Kidney tubule cell (primary cell): ENCODE measurements around the gene STK32B.
A peak's percentile ranks its signal among the peaks of the same experiment; 100 is the strongest.
"Not testable (repeated sequence)": the region's sequence is repeated elsewhere in the genome, so short reads cannot be mapped to it uniquely, and the experiment has no call there.

Source experiments
- DNase-seq: peaks from one replicate; pipeline ENCODE4 v3.0.0-alpha.2; 2018; ENCODE audit warnings: low spot score

The STK32B gene

DNA sequence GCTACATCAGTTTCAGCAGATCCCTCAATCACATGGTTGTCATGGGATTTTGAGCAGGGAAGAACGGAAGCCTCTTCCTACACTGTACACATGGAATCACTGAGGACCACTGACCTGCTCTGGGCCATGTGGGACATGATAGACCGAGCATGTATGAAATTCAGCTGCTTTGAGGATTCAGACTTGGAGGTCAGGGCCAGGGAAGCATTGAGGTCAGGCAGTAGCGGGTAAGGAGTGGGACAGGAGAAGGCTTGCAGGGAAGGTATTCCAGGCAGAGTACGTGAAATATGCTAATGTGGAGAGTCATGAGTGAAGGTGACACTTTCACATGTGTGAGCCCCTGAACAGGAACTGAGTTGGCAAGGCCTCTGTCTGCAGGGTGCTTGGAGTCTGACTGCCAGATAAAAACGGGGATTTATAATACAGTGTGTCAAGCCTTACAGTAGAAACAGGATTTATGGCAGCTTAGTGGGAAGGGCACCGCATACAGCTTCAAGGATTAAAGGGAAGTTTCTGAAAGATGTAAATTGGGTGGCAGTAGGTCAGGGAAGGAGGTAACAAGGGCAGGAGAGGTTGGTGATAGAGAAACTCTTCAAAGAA, 111.7 kb downstream of the STK32B start:
- no peak for DNase-seq

DNA sequence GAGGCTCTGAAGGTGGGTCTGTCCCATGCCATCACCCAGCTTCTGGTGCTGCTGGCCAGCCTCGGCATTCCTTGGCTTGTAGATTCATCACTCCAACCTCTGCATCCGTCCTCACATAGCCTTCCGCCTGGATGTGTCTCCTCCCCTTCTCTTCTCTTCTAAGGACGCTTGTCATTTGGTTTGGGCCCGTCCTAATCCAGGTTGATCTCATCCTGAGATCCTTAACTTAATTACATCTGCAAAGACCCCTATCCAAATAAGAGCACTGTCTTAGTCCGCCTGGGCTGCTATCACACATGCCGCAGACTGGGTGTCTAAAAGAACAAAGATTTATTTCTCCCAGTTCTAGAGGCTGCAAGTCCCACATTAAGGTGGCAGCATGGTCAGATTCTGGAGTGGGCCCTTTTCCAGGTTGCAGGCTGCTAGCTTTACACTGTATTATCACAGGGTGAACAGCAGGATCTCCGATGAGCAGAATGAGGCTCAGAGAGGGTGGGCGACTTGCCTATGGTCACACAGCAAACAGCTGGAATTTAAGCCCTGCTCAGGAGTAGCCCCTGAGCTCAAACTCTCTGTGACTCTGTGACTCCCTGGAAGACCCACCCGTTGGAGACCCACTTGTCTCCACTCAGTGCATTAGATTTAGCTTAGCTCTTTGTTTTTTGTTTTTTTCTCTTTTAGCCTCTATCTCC, 113.1 kb downstream of the STK32B start:
- no peak for DNase-seq

DNA sequence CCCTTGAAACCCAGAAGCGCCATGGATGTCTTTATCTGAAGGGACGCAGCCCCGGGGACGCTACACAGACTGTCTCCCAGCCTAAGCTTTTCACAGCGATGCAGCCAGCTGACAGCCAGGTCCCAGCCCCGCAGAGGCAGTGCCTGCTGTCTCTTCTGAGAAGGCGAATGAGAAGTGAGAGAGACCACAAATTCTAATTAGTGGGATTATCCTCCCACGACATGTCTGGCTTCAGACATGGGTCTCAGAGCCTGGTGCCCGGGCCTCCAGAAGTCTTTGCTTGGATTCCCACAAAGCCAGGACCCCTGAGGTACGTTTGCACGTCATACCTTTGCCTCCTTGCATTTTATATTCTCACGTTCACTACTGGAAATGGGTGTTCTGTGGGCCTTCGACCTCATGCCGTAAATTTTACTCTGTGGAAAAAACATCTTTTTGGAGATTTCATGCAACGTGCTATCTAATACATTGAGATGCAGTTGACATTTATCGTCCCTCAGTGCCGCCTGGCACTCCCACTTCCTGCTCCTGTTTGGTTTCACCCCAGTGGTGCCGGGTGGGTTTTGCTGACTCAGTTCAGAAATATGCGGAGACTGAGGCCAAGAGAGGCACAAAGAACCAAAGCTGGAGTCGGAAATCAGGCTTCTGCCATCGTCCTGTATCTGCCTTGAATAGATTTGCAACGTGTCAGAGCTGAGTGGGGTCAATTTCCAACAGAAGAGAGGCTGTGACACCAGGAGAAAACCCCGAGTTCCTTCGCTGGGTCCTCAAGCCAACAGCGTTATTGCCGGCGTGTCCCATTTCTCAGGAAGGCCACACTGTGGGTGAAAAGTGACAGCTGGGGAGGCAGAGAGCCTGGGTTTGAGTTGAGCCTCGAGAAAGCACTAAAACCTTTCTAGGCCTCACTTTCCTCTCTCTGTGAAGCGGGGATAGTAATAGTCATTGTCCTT, 114.4 kb downstream of the STK32B start:
- DNase-seq = peak; percentile 84

DNA sequence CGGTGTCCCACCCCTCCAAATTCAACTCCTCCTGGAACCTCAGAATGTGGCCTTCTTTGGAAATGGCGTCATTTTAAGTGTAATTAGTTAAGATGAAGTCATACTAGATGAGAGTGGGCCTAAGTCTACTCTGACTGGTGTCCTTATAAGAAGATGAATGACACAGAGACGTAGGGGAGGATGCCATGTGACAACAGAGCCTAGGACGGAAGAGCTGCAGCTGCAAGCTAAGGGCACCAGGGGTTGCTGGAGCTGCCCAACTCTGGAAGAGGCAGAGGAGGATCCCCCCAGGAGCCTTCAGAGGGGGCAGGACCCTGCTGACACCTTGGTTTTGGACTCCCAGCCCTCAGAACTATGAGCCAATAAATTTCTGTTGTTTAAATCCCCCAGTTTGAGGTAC, 115.1 kb downstream of the STK32B start:
- no peak for DNase-seq

DNA sequence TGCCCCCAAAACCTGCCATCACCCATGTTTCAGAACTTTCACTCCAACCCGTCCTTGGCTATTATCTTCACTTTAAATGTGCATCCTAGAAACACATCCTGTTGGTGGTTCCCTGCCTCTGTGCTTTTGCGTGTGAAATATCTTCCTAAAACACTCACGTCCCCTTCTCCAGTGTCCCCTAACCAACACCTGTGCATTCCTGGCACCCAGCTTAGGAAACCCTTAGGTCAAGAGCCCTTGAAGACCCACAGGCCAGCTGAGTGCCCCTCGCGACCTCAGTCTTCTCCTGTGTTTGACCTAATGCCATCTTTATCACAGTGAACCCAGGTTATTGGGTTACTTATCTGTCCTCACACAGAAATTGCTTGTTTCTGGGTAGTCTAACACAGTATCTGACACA, 117.6 kb downstream of the STK32B start:
- no peak for DNase-seq

DNA sequence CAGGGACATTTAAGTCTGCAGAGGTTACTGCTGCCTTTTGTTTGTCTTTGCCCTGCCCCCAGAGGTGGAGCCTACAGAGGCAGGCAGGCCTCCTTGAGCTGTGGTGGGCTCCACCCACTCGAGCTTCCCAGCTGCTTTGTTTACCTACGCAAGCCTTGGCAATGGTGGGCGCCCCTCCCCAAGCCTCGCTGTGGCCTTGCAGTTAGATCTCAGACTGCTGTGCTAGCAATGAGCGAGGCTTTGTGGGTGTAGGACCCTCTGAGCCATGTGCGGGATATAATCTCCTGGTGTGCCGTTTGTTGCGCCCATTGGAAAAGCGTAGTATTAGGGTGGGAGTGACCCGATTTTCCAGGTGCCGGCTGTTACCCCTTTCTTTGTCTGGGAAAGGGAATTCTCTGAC, 124.6 kb downstream of the STK32B start:
- not testable (repeated sequence) for DNase-seq

DNA sequence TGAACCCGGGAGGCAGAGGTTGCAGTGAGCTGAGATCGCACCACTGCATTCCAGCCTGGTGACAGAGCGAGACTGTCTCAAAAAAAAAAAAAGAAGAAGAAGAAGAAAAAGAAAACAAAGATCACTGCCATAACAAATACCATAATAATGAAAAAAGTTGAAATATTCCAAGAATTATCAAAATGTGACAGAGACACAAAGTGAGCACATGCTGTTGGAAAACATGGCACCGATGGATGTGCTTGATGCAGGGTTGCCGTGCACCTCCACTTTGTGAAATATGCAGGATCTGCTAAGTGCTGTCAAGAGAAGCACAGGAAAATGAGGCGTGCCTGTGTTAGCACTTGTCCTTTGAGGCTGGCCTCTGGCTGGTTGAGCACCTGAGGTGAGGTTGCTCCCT, 133.3 kb downstream of the STK32B start:
- no peak for DNase-seq

DNA sequence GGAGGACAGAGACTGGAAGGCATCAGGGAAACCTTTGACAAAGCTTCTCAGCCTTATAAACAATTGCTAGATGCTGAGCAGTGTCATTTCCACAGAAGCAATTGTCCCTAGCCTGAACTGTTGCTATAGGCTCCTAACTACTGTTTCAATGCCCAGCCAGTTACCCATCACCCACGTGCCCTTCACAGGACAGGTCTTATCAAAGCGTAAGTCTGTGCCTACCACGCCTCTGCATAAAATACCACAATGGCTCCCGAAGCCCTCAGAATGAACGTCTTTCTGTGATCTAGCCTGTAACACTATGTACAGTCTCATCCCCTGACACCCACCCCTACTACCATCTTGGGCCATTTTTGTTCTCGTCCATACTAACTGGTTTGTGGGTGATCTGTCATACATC, 134.3 kb downstream of the STK32B start:
- DNase-seq = no peak

DNA sequence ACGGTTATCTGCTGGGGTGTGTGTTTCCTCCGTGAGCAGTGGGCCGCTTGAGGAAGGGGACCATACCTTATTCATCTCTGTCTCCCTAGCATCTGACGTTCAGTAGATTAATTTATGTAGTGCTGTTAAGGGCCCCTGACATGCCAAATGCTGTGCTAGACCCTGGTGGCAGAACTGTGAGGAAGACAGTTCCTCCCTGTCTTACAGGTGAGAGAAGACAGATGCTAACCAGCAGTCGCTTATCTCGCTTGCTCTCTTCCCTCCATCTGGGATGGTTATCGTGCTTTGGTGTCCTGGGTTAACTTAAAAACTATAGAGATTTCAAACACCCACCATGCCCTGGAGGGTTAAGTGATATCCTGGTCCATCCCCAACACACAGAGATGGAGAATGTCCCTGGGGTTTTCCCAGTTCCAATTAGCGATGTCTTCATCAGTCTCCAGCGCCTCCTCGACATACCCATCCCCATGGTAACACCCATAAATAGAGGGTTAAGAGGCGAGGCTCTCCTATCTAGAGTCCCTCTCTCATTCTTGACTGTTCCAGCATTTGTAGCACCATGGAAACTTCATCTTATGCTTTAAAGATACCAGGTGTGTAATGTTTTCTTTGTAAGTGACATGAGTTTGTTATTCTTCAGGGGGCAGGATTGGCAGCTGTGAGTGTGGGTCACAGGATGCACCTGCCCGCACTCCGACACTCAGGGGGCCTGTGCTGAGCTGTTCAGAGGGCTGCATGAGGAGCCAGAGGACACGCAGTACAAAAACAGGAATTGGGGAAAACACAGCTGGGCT, 135.2 kb downstream of the STK32B start:
- no peak for DNase-seq

DNA sequence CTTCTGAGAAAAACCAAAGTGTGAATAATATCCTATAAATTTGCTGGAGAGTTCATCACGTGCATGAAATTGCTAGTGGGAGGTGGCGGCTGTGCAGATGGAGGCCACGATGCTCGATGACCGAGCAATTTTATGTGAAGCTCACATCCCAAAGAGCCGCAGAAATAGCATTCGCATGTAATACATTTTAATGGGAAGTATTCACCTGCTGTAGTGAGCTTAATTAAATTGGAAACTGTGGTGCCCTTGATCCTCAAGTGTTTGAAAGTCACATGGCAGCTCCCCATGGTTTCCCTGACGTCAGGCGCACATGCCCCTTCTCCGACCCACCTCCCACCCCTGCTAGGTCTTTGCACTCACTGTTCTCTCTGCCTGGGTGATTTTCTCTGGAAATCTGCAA, 136.8 kb downstream of the STK32B start:
- no peak for DNase-seq

DNA sequence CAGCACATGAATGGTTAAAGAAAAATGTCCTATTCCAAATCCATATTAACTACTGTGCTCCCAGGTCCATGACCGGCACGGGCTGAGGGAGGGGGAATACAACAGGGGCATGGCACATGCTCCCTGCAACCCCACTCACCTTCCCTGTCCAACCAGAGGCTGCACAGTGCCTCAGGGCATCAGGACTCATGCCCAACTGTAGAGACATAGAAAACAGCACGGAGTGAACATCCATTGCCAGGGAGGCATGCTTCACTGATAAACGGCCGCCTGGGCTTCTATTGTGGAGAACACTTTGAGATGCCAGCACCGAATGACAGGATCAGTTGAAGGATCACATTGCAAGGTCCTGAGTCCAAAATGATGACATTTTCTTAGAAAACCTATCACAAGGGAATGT, 140.6 kb downstream of the STK32B start:
- DNase-seq = no peak

DNA sequence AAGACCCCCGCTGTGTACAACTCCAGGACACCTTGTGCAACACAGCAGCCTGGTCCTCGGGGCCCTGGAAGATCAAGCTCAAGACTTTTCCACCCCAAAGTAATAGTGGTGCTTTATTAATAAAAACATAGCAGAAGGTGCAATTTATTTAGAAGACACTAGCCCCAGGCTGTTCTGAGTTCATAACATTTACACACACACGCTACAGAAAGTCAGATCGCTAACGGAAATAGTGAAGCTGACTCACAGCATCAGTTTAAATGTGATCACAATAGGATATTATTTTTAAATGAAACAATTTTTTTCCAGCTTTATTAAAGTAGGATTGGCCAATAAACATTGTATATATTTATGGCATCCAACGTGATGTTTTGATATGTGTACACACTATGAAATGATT, 141.0 kb downstream of the STK32B start:
- DNase-seq = no peak

DNA sequence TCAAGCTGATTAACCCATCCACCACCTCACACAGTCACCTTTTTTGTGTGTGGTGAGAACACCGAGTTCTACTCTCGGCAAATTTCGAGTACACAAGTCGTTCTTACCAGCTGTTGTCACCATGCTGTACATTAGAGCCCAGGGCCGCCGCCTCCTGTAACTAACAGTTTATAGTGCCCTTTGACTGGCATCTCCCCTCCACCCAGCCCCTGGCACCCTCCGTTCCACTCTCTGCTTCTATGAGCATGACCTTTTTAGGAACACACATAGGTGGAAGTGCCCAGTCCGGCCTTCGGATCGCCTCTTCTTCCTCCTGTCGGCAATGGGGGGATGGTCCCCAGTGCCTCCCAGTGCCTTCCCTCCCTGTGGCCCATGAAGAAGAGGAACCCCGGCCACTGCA, 141.4 kb downstream of the STK32B start:
- no peak for DNase-seq

DNA sequence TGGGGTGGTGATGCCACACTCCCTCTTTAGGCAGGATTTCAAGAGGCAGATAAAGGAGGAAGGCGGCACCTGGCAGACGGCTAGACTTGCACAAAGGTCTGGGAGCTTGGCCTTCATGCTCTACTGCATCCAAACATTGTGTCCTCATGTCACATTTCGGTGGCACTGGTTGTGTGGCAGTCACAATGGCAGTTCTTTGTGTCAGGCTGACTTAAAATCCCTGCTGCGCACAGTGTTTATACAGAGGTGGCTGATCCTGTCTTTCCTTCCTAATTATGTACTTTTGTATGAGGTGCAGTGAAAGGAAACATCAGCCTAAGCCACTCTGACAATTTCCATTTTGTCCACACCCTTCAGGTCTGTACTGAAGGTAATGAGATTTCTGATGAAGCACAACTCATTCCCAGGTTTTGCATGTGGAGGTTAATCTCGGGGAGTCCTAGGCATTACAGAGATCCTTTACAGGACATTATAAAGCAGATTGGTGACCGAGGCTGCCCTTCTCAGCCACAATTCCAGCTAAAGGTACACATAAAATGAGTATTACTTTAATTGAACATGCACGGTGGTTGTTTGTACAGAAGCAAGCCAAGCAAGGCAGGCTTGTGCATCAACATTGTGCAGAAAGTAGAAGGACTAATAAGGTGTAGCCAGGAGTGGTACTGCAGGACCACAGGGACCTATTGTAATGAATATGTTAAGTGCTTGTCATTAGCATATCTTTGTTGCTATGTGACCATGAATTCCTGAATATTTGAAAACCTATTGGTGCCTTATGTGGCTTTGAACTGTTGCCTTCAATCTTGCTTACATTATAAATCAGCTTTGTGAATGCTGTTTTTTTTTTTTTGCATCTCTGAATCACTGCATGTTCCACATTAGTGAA, 147.6 kb downstream of the STK32B start:
- no peak for DNase-seq

DNA sequence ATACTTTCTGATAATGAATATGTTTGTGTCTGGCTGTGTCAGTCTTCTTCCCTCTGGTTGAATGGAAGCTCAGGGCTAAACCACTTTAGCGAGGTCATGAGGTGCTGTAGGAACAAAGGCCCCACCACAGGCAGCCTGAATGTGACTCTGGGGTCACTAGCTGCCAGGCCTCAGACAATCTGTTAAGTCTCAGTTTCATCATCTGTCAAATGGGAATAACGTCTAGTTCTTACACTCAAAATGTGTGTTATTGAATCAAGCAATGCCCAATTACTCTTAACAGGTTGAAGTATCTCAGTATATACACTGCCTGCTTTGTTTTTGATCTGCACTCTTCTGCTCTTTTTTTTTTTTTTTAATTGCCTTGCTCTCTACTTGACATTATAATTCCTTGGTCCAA, 148.6 kb downstream of the STK32B start:
- DNase-seq = no peak

DNA sequence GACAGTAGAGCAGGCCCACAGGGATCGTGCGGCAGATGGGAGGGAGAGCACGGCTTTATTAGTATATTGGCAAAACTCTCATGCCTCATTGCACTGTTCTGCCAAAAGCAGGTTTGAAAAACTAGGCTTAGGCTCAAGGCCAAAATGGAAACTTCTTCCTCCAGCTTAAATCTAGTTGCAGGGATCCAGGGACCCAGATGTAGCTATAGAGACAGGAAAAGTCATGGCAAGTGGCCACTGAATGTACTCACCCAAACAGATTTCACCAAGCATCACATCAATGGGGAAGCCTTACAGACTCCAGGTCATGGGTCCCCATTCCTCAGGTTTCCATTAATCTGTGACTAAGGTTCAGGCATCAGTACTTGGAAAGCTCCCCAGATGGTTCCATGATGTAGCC, 149.2 kb downstream of the STK32B start:
- DNase-seq = no peak

DNA sequence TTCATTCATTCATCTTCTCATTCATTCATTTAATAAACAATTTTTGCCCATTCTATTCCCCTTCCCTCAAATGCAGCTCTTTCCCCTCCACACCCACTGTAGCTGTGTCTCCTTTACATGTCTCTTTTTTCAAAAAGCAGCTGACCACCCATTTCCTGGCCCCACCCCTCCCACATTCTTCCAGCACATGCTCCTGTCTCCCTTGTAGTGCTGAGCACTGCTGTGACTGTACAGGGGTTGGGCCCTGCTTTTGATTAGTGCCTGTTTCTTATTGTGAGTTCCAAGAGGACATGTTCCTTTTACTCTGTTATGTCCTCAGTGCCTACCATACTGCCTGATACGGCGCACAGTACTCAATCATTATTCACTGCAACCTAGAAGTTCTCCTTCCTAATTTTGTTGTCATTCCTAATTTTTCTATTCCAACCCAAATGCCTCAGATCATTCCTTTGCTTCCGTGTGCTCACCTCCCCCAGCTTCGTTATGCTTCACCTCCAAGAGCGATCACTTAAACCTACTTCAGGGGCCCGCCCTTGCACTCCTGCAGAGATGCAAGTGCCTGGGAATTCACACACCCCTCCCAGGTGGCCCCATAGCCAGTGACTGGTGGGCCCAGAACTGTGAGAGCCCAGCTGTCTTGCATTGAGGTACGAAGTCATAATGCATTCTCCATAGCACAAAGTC, 152.2 kb downstream of the STK32B start:
- no peak for DNase-seq

DNA sequence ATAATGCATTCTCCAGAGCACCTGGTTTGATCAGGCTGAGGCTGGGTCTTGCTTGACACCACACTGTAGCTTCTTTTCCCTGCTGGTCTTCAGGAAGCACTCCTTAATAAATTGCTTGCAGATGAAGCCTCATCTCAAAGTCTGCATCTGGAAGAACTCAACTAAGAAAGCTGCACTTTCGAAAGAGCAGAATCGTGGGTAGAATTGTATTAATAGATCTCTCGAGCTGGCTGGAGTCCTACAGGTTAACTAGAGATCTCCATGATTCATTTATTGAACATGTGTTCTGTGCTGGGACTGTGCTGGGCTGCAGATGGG, 152.7 kb downstream of the STK32B start:
- no peak for DNase-seq

DNA sequence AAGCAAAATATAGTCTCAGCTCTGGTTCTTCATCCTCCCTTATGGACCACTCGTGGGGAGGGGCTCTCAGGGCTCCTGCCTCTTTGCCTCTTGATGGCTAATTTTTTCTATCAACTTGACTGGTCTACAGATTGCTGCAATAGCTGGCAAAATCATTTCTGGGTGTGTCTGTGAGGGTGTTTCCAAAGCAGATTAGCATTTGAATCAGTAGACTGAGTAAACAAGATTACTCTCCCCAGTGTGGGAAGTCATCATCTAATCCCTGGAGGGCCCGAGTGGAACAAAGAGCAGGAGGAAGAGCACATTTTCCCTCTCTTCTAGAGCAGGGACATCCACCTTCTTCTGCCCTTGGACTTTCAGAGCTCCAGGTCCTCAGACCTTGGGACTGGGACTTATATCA, 153.5 kb downstream of the STK32B start:
- no peak for DNase-seq

DNA sequence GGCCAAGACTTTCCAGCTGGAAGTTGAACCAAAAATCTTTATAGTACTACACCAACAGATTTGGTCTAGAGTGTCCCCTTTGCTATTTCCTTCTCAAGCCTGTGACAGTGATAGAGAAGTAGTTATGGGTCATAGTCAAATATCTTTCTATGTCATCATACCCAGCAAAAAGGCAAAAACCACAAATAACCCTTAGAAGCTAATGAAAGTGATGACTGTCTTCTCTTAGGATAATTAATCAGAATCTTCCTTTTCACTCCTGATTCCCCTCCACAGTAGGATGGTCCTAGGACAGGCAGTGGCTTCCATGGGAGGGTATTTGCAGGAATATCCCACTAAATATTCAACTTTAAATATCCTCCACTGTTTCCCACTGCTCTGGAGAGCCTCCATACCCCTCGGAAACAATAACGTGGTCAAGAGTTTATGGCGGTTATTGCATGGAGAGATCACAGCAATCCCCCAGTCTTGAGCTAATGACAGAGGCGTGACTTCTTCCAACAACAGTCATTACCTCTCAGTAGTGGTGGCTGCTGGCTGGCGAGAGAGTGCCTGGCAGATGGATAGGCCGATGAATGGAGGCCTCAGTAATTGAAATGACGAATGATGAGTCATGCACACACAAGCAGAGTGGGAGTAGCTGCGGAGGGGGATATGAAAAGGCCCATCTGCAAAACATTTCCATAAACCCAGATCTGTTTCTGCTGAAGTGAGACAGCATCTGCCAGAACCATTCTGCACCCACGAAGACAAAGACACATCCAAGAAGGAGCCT, 154.9 kb downstream of the STK32B start:
- DNase-seq = peak; percentile 9
